Retinal pigment epithelial cell (primary cell): ENCODE results near the gene RCN1.

Experiments
- DNase-seq: peaks from one replicate; pipeline ENCODE4 v3.0.0-alpha.2; 2010; ENCODE audit warnings: low read depth
- H3K4me3 ChIP-seq: 2 replicates; pipeline ENCODE4 v1.5.1; 2011; ENCODE audit warnings: mild to moderate bottlenecking, low read length, control low read depth, moderate library complexity
- TF ChIP-seq, protein P1 (sequence below): conservative IDR thresholded peaks from 2 replicates; pipeline ENCODE4 v1.5.1; 2011; ENCODE audit warnings: low read depth, low read length, control low read depth, inconsistent platforms

RCN1 gene

DNA sequence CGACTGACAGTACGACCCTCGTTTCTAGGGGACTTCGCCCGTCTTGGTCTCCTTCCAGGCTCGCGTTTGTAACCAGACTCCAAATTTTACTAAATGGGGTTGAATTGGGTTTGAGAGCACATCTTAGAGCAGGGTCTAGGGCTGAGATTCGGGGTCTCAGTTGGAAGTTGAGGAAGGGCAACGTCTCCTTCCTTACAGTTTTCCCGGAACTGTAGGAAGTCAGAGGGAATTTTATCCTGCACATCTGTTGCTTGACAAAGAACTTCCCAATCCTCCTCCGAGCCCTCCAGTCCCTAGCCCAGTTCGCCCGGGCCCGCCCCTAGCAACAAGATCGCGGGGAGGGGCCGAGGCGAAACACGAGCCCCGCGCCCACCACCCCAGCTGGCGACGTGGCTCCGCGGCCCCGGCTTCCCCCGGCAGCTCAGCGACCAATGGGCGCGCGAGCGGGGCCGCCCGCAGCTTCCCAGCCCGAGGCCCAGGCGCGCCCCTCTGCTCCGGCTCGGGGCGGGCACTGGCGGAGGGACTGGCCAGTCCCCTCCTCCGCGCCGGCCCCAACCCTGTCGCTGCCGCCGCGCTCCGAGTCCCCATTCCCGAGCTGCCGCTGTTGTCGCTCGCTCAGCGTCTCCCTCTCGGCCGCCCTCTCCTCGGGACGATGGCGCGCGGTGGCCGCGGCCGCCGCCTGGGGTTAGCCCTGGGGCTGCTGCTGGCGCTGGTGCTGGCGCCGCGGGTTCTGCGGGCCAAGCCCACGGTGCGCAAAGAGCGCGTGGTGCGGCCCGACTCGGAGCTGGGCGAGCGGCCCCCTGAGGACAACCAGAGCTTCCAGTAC is at the start of gene RCN1:
Gene RCN1, plus strand, starts transcription at position 530 of the 826 bp plus-strand sequence. Its CDS starts 123 bp downstream, at position 653.
- TF ChIP-seq, protein P1, sequence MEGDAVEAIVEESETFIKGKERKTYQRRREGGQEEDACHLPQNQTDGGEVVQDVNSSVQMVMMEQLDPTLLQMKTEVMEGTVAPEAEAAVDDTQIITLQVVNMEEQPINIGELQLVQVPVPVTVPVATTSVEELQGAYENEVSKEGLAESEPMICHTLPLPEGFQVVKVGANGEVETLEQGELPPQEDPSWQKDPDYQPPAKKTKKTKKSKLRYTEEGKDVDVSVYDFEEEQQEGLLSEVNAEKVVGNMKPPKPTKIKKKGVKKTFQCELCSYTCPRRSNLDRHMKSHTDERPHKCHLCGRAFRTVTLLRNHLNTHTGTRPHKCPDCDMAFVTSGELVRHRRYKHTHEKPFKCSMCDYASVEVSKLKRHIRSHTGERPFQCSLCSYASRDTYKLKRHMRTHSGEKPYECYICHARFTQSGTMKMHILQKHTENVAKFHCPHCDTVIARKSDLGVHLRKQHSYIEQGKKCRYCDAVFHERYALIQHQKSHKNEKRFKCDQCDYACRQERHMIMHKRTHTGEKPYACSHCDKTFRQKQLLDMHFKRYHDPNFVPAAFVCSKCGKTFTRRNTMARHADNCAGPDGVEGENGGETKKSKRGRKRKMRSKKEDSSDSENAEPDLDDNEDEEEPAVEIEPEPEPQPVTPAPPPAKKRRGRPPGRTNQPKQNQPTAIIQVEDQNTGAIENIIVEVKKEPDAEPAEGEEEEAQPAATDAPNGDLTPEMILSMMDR = no peak
- peak within 1 kb of the TSS; percentile 71 for H3K4me3 ChIP-seq
- DNase-seq = peak; percentile 15

DNA sequence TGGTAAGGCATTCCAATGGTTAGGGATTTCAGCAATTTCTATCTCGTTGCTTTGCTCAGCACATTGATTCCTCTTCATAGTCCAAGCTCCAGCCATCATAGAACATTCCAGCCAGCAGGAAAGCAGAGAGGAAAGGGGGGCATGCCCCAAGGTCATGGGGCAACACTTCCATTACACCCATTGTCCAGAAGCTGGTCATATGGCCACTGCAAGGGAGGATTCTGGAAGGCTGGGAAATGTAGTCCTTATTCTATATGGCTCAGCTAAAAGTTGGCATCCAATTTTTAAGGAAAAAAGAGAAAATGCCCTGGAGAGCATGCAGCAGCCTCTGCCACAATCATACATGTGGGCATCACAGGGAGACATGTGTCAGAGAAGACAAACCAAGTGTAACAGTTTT is 47.1 kb upstream of the RCN1 start:
- DNase-seq = no peak

DNA sequence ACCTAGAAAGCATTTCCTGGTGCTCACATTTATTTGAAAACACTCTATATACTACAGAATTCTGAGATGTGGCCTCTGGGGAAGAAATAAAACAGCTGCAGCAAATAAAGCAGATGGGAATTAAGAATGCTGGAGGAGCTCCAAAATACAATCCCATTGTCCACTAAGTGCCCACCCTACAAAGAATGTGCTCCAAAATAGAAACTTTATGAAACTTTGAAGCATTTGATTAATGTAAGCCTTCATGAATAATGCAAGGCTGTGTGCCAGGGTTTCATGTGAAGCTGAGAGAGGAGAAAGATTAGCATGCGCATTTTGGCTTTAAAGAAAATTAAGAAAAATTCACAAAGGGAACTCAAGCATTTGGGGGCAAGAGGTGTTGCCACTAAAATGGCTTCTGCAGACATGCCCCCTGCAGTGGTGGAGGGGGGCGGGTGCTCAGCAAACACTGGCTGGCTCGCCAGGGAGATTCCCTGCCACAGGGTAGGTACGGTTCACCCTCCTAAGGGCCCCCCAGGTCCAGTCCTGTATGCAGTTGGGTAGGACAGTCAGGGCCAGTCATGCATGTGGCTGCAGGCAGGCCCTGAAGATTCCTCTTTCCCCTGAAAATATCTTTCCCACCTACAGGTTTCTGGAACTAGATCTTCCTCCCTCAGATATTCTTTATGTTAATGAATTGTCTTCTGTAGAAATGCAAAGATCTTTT is 46.6 kb upstream of the RCN1 start:
- TF ChIP-seq, protein P1 = no peak
- DNase-seq = no peak
- no peak overlapping the region for H3K4me3 ChIP-seq

More for the DNA sequence above, 47.1 kb upstream of the RCN1 start:
- no peak overlapping the region for H3K4me3 ChIP-seq
- TF ChIP-seq, protein P1 = no peak

DNA sequence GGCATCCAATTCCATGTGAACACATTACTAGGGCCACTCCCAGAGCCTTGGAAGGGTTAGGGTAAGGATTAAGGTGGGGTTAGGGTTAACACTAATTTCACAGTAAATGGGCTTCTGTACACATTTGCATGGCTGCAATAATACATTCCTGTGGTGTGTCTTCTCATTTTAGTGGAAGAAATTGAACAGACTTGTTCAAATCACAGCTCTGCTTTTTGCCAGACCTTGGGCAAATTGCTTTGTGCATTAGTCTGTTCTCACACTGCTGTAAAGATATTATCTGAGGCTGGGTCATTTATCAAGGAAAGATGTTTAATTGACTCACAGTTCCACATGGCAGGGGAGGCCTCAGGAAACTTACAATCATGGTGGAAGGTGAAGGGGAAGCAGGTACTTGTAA is 45.4 kb upstream of the RCN1 start:
- H3K4me3 ChIP-seq = no peak overlapping the region
- DNase-seq = no peak
- TF ChIP-seq, protein P1 = no peak

DNA sequence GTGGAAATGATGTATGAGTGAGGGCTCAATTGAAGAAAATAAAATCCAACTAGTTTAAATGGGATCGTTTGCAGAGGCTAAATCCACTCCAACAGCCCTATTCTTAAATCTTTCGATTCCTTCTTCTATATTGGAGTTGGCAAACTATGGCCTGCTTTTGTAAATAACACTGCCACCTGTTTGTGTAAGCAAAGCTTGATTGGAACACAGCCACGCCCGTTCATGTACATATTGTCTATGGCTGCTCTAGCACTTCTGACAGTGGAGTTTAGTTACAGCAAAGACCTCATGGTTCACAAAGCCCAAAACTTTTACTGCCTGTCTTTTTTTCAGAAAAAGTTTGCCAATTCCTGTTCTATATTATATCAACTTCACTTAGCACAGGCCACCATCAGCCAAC is 40.6 kb upstream of the RCN1 start:
- TF ChIP-seq, protein P1 = no peak
- DNase-seq = no peak

DNA sequence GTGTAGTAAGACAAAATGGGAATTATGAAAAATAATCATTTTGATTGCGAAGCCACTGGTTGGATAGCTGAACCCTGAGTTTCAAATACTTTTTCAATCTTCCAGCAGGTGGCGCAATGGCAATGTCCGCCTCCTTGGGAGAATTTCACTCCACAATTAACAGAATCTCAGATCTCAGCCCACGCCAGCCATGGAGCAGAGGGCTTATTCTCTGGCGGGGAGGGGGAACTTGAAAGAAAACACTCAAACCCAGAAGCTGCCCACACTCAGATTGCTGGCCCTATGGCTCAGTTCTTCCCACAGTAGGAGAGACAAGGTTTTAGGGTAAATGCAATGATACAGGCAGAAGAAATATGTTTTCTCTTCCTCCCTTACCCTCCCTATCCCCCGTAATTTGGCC is 38.7 kb upstream of the RCN1 start:
- TF ChIP-seq, protein P1 = peak; percentile 72
- H3K4me3 ChIP-seq = no peak overlapping the region
- no peak for DNase-seq

More for the DNA sequence above, 40.6 kb upstream of the RCN1 start:
- no peak overlapping the region for H3K4me3 ChIP-seq
